Spleen (tissue), 11 donors: Measurements from ENCODE around the gene MIEF2. TPM values are rescaled to one million over a fixed set of nuclear protein-coding genes. Genes with fewer than 3 reads are reported as not detected.

Source experiments
- DNase-seq: peaks from one replicate; pipeline ENCODE4 v3.0.0-alpha.2; 2020
- H3K27ac ChIP-seq, 8 donors: fragments of 200-600 bp; sonication (generic) in 7 of 8; 1 replicate in 4 of 8; 2 replicates in 4 of 8; pipeline versions ENCODE4 v1.5.0 to v1.8.0; 2016 to 2021; ENCODE audit warnings: inconsistent platforms in 4 of 8, mild to moderate bottlenecking in 4 of 8, moderate library complexity in 1 of 8
- H3K27me3 ChIP-seq, 7 donors: fragments of 200-600 bp; sonication (generic) in 6 of 7; replicated peaks in 1 of 7; 1 replicate in 4 of 7; 2 replicates in 3 of 7; pipeline versions ENCODE4 v1.5.0 to v1.8.0; 2016 to 2021; ENCODE audit warnings: inconsistent platforms in 3 of 7, mild to moderate bottlenecking in 1 of 7
- H3K36me3 ChIP-seq, 6 donors: fragments of 200-600 bp; sonication (generic) in 5 of 6; 1 replicate in 4 of 6; 2 replicates in 2 of 6; pipeline versions ENCODE4 v1.5.0 to v1.8.0; 2016 to 2021; ENCODE audit warnings: inconsistent platforms in 2 of 6
- H3K4me1 ChIP-seq, 6 donors: fragments of 200-600 bp; sonication (generic) in 5 of 6; 1 replicate in 3 of 6; 2 replicates in 3 of 6; pipeline versions ENCODE4 v1.5.0 to v1.8.0; 2016 to 2021; ENCODE audit warnings: inconsistent platforms in 3 of 6
- H3K4me3 ChIP-seq, 8 donors: fragments of 200-600 bp; sonication (generic) in 7 of 8; 1 replicate in 4 of 8; 2 replicates in 4 of 8; pipeline versions ENCODE4 v1.5.0 to v1.8.0; 2016 to 2021; ENCODE audit warnings: inconsistent platforms in 4 of 8, mild to moderate bottlenecking in 4 of 8, moderate library complexity in 2 of 8
- H3K9me3 ChIP-seq, 8 donors: fragments of 200-600 bp; sonication (generic) in 7 of 8; 1 replicate in 4 of 8; 2 replicates in 4 of 8; pipeline versions ENCODE4 v1.5.0 to v1.8.0; 2016 to 2021; ENCODE audit warnings: inconsistent platforms in 4 of 8
- POLR2A ChIP-seq, 3 donors: fragments of 450-650 bp; IDR thresholded peaks; one replicate each; pipeline ENCODE4 v1.5.1; 2017; ENCODE audit warnings: antibody characterized with exemption in 3 of 3, mild to moderate bottlenecking in 1 of 3
- POLR2AphosphoS5 ChIP-seq, 3 donors: sonication (generic); formaldehyde crosslinking; IDR thresholded peaks; one replicate each; pipeline ENCODE4 v1.5.1; 2017; ENCODE audit warnings: antibody characterized with exemption in 3 of 3
- WGBS, 5 donors: extraction: QIAGEN DNeasy Blood & Tissue Kit in 3 of 5; methylation state at CpG; one replicate each; pipeline versions ENCODE4 v1.1.5 to v1.1.7; 2013 to 2018; 5-methylcytosine and 5-hydroxymethylcytosine counted together
- intact Hi-C: fragments of 100-400 bp; cut with DNase I; formaldehyde crosslinking; loops from one replicate; pipeline ENCODE4 v1.15.0; 2023; ENCODE audit warnings: low total_unique reads
- polyA plus RNA-seq, 3 donors: library from polyadenylated mRNA; stranded (reverse); fragments of 200-250 nt; gene quantifications; one replicate each; pipeline ENCODE4 v1.2.1, GENCODE V29; 2013
- total RNA-seq, 7 donors: library from RNA; depleted of rRNA in 3 of 7; stranded (reverse); fragments of >200 nt in 3 of 7; fragmentation: NEBNext Ultra II Directional in 4 of 7; extraction: Animal tissue kit (Norgen Biotek cat#: 25700) in 4 of 7; gene quantifications; one replicate each; pipeline versions ENCODE4 v1.1.0 to v1.2.1, GENCODE V29; 2016 to 2021
- TF ChIP-seq, protein P1 (sequence below), 11 experiments: fragments of 200-600 bp in 7 of 11; fragments of 450-650 bp in 4 of 11; sonication (generic) in 4 of 11; IDR thresholded peaks in 8 of 11; conservative IDR thresholded peaks in 3 of 11; 1 replicate in 7 of 11; 2 replicates in 4 of 11; pipeline versions ENCODE4 v1.4.0 to v1.8.0; 2016 to 2021; ENCODE audit warnings: antibody characterized with exemption in 11 of 11, inconsistent platforms in 4 of 11, mild to moderate bottlenecking in 1 of 11
- donor health status: healthy with polysubstance abuse.
- donor health status: DM: no; HTN: no; CAD: no; lungs with moderate emphysema.
- donor health status: DM: no; HTN: no; CAD: no.
- donor health status: Bipolar disorder and iron deficiency.
- donor health status: healthy.
- donor health status: DM: no; HTN: no; CAD: no.
- donor health status: DM: yes; HTN: yes; CAD: no.

MIEF2 gene
- total and polyA plus RNA-seq, 10 donors = 4.6 to 24.8 (median 11.7) TPM

DNA sequence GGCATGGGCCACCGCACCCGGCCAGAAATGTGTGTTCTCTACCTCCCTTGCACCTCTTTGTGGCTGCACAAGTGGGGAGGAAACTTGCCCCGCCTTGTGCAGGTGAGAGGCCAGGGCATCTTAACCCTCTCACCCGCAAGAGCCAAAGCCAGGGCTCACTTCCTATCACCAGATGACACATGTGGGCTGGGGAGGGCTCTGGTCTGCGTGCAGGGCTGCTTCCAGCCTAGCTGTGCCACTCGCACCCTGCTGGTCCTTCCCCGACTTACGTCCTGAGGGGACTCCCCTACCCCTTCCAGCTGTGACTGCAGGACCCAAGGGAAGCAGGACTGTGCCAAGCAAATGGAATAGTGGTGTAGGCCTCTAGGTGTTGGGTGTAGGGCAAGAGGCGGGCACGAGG lies 6.9 kb downstream of the MIEF2 start:
- intact Hi-C loops = no loop called here

GRCh38 chr17:18267927-18268711 lies 7.7 kb downstream of the MIEF2 start:
- Histone ChIP-seq H3K4me3 (no peak overlapping the region), H3K9me3 (no peaks in the 10 kb centered on the region), H3K27me3 (no peaks in the 10 kb centered on the region), H3K36me3 (peaks cover 0 to 65% (median 34%) of the 10 kb centered on the region in 6 donors), H3K4me1 (peaks cover 0 to 13% (median under 1%) of the 10 kb centered on the region in 6 donors), H3K27ac (no peak overlapping the region)
- WGBS, 5 donors = 61 to 69% (median 64%) methylated on average over 12 to 14 of the region's 14 CpGs
- TF ChIP-seq POLR2AphosphoS5 (IDR thresholded peaks at IDR 0.05) = peak in 1 of 3 donors; percentile 44
- no peak for TF ChIP-seq POLR2A (IDR thresholded peaks at IDR 0.05)
- intact Hi-C loops = no loop called here
- DNase-seq = no peak

More for the DNA sequence above, 6.9 kb downstream of the MIEF2 start:
- no peak for DNase-seq
- WGBS, 5 donors = 72 to 80% (median 78%) methylated on average over 9 to 10 of the region's 10 CpGs
- TF ChIP-seq POLR2AphosphoS5 (IDR thresholded peaks at IDR 0.05) (peak in 1 of 3 donors; percentile 36), POLR2A (IDR thresholded peaks at IDR 0.05) (no peak)
- Histone ChIP-seq H3K4me1 (peaks cover 0 to 20% (median 6%) of the 10 kb centered on the region in 6 donors), H3K27me3 (no peaks in the 10 kb centered on the region), H3K36me3 (peaks cover 0 to 62% (median 30%) of the 10 kb centered on the region in 6 donors), H3K9me3 (no peaks in the 10 kb centered on the region), H3K27ac (no peak overlapping the region), H3K4me3 (no peak overlapping the region)

DNA sequence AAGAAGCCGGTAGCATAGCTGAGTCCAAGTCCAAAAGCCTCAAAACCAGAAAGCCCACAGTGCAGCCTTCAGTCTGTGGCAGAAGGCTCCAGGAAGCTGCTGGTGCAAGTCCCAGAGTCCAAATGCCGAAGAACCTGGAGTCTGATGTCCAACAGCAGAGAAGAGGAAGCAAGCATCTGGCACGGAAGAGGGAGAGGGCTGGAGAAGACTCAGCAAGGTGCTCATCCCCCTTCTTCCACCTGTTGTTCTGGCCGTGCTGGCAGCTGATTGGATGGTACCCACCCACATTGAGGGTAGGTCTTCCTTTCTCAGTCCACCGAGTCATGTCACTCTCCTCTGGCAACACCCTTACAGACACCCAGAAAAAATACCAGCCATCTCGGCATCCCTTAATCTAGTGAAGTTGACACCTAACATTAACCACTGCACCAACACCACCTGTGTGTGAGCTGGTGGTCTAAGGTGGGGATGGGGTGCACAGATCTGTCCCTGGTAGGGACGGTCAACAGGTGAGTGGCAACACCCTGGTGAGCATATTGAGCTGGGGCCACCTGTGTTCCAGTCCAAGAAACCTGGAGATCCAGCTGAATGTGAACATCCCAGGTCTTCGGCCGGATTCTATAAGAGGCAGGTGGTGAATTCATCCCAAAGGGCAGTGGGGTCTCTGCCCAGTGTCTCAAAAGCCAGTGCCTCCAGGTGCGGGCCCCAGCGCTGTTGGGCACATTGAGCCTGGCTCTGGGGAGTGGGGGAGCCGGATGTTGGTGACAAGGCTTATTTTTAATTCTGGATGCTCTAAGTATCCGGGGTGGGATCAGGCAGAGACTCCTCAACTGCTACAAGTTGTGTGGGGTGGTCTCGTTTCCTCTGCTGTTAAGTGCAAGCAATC lies 9.8 kb downstream of the MIEF2 start:
- intact Hi-C loops = no loop called here
- H3K27me3 ChIP-seq = no peaks in the 10 kb centered on the region
- no peak for TF ChIP-seq POLR2AphosphoS5 (IDR thresholded peaks at IDR 0.05)
- TF ChIP-seq, protein P1, sequence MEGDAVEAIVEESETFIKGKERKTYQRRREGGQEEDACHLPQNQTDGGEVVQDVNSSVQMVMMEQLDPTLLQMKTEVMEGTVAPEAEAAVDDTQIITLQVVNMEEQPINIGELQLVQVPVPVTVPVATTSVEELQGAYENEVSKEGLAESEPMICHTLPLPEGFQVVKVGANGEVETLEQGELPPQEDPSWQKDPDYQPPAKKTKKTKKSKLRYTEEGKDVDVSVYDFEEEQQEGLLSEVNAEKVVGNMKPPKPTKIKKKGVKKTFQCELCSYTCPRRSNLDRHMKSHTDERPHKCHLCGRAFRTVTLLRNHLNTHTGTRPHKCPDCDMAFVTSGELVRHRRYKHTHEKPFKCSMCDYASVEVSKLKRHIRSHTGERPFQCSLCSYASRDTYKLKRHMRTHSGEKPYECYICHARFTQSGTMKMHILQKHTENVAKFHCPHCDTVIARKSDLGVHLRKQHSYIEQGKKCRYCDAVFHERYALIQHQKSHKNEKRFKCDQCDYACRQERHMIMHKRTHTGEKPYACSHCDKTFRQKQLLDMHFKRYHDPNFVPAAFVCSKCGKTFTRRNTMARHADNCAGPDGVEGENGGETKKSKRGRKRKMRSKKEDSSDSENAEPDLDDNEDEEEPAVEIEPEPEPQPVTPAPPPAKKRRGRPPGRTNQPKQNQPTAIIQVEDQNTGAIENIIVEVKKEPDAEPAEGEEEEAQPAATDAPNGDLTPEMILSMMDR (IDR thresholded peaks at IDR 0.05 in 8 of 11, conservative IDR thresholded peaks at IDR 0.05 in 3 of 11) = no peak
- TF ChIP-seq POLR2A (IDR thresholded peaks at IDR 0.05) = no peak

GRCh38 chr17:18277076-18277475 lies 16.6 kb downstream of the MIEF2 start:
- TF ChIP-seq, protein P1 (IDR thresholded peaks at IDR 0.05 in 8 of 11, conservative IDR thresholded peaks at IDR 0.05 in 3 of 11) = no peak
- no peak for TF ChIP-seq POLR2AphosphoS5 (IDR thresholded peaks at IDR 0.05)
- no peak for TF ChIP-seq POLR2A (IDR thresholded peaks at IDR 0.05)
- Histone ChIP-seq H3K27me3 (no peaks in the 10 kb centered on the region), H3K4me3 (no peak overlapping the region), H3K9me3 (no peaks in the 10 kb centered on the region), H3K27ac (no peak overlapping the region), H3K36me3 (peaks cover 5 to 99% (median 89%) of the 10 kb centered on the region in 6 donors), H3K4me1 (no peaks in the 10 kb centered on the region)
- intact Hi-C loops = no loop called here
- no peak for DNase-seq
- WGBS, 5 donors = 89 to 100% (median 100%) methylated on average over 1 of the region's 1 CpG

More for the DNA sequence above, 9.8 kb downstream of the MIEF2 start:
- Histone ChIP-seq H3K36me3 (peaks cover 0 to 64% (median 31%) of the 10 kb centered on the region in 6 donors), H3K27ac (no peak overlapping the region), H3K4me3 (no peak overlapping the region), H3K4me1 (peaks cover 0 to 10% (median 0%) of the 10 kb centered on the region in 6 donors), H3K9me3 (no peaks in the 10 kb centered on the region)
- 88 to 92% (median 89%) methylated on average over 13 to 14 of the region's 14 CpGs for WGBS, 5 donors
- no peak for DNase-seq
